ENCODE results near the gene C1orf94. TPM values are rescaled to one million over a fixed set of nuclear protein-coding genes. Genes with fewer than 3 reads are reported as not detected.

The C1orf94 gene
- polyA plus RNA-seq, 1 of the 3 experiments (the other 2 are of a cell fraction) = not detected

DNA sequence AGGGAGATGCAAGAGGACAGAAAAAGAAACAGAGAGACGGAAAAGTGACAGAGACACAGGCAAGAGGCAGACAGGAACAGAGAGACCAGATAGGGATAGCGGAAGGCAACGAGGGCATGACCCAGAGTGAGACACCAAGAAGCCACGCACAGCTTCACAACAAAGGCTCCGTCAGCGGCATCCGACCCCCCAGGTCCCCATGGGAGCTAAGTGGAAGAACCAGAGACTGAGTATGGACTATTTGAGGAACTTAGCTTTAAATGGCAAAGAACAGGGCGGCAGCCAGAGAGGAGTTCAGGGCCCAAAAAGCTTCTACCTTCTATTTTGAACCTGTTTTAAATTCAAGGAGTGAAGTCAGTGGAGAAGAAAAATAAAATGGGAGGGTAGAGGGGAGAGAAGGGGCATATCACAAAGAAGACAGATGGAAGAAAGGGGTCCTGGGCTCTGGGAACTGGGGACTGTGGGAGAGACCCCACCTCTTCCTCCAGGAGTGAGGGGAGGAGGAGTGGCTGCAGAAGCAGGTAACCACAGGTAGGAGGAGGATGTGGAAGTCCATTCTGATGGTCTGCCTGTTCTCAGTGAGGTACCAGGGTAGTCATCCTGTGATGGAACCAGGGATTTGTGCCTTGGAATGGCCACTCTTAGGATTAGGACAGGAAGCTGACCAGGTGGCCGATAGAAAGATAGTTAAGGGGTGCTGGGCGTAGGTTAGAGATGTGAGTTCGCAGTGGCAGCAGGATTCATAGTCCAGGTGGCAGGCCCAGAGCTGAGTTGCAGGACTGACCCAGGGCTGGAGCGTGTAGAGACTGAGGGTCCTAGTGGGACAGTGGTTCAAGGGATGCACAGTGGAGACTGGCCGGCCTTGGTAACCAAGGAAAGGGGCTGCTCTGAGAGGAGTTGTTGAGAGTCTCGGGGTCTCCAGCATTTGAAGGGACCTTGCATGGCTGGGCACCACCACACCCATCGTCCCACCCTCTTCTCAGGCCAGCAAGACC lies 49.4 kb upstream of the C1orf94 start:
- H3K27me3 ChIP-seq (ENCODE audit: insufficient read depth) = no peaks in the 10 kb centered on the region
- no peak overlapping the region for H3K4me2 ChIP-seq
- H3K4me1 ChIP-seq (ENCODE audit: control insufficient read depth in 1 of 2, insufficient read depth in 2 of 2, low read depth in 1 of 2, low read length in 1 of 2) = no peaks in the 10 kb centered on the region
- no peak overlapping the region for H3K4me3 ChIP-seq (ENCODE audit: low read depth in 2 of 2, low read length in 1 of 2)
- H3K79me2 ChIP-seq (ENCODE audit: insufficient read depth) = no peaks in the 10 kb centered on the region
- no peak overlapping the region for H3K27ac ChIP-seq (ENCODE audit: low read depth in 2 of 2, low read length in 1 of 2)
- ChIA-PET CTCF (interaction anchor here (0.6 kb wide), 1 partner anchor 36 kb away, joined by 3 read pairs; no protein-coding TSS in a partner anchor), POLR2A (no interaction called here)
- no peak for DNase-seq
- H3K9me2 ChIP-seq = no peaks in the 10 kb centered on the region
- no peaks in the 10 kb centered on the region for H3K9me3 ChIP-seq
- H2AFZ ChIP-seq (ENCODE audit: low read depth) = no peak overlapping the region
- H4K20me1 ChIP-seq (ENCODE audit: insufficient read depth) = no peaks in the 10 kb centered on the region
- no peaks in the 10 kb centered on the region for H3F3A ChIP-seq (replicated peaks; ENCODE audit: insufficient read depth)
- no peaks in the 10 kb centered on the region for H3K36me3 ChIP-seq (replicated peaks in 1 of 2; ENCODE audit: control insufficient read depth in 1 of 2, insufficient read depth in 2 of 2, low read length in 1 of 2)
- H3K9ac ChIP-seq = no peak overlapping the region
- TF ChIP-seq TCF12 (IDR thresholded peaks at IDR 0.05) (no peak), IRF3 (IDR thresholded peaks at IDR 0.05; ENCODE audit: low read depth, low read length) (no peak), FOSL2 (IDR thresholded peaks at IDR 0.05; ENCODE audit: borderline replicate concordance, low read depth) (no peak), MXI1 (IDR thresholded peaks at IDR 0.05; ENCODE audit: low read depth, low read length) (no peak)
- 40% methylated on average over 15 of the region's 15 CpGs for WGBS (ENCODE audit: low lambda C conversion rate)

DNA sequence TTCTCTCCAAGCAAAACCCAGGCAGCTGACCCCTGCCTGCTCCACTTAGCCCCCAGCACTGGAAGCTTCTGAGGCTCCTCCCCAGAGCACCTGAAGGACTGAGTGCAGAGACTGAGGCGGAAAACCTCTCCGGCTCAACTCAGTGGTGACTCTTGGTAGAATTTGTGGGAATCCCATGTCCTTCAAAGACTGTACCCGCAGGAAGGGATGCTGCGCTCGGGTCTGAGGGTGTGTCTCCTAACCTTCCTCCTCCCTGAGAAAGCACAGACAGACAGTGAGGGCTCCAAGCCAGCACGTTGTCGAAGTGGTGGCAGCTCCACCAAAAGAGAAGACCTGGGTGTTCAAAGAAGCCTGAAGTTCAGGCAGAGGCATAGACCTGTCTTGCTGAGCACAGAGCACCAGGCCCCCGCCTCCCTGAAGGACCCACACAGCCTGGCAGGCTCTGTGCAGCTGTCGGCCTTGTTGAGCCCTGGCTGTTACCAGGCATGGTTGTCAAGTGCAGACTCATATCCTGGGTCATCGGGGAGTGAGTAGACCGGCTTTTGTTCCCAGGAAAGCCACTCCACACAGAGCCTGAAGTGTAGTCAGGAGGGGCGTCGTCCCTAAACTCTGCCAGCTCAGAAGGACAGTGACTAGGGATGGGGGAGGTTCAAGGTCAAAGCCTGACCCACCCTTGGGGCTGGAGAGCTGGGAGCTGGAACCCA lies 48.4 kb upstream of the C1orf94 start:
- no peak for DNase-seq
- POLR2A ChIA-PET = no interaction called here
- Histone ChIP-seq H3K4me1 (ENCODE audit: control insufficient read depth in 1 of 2, insufficient read depth in 2 of 2, low read depth in 1 of 2, low read length in 1 of 2) (no peaks in the 10 kb centered on the region), H2AFZ (ENCODE audit: low read depth) (no peak overlapping the region), H3K4me3 (ENCODE audit: low read depth in 2 of 2, low read length in 1 of 2) (no peak overlapping the region), H3K36me3 (replicated peaks in 1 of 2; ENCODE audit: control insufficient read depth in 1 of 2, insufficient read depth in 2 of 2, low read length in 1 of 2) (no peaks in the 10 kb centered on the region), H3K27ac (ENCODE audit: low read depth in 2 of 2, low read length in 1 of 2) (no peak overlapping the region), H3K9me3 (no peaks in the 10 kb centered on the region), H3K27me3 (ENCODE audit: insufficient read depth) (no peaks in the 10 kb centered on the region), H3F3A (replicated peaks; ENCODE audit: insufficient read depth) (no peaks in the 10 kb centered on the region), H3K4me2 (no peak overlapping the region), H4K20me1 (ENCODE audit: insufficient read depth) (no peaks in the 10 kb centered on the region), H3K9ac (no peak overlapping the region), H3K79me2 (ENCODE audit: insufficient read depth) (no peaks in the 10 kb centered on the region), H3K9me2 (no peaks in the 10 kb centered on the region)
- TF ChIP-seq EP300 (IDR thresholded peaks at IDR 0.05; ENCODE audit: borderline replicate concordance in 1 of 2, low read depth in 1 of 2, low read length in 1 of 2) (no peak), IRF3 (IDR thresholded peaks at IDR 0.05; ENCODE audit: low read depth, low read length) (no peak), RCOR1 (IDR thresholded peaks at IDR 0.05; ENCODE audit: low read length) (no peak), RXRA (IDR thresholded peaks at IDR 0.05; ENCODE audit: borderline replicate concordance, low read depth) (no peak), ZBTB33 (IDR thresholded peaks at IDR 0.05; ENCODE audit: borderline replicate concordance, low read depth) (no peak), RFX5 (IDR thresholded peaks at IDR 0.05; ENCODE audit: low read length) (no peak), TCF12 (IDR thresholded peaks at IDR 0.05) (no peak), JUND (IDR thresholded peaks at IDR 0.05) (no peak), USF1 (IDR thresholded peaks at IDR 0.05; ENCODE audit: borderline replicate concordance, low read depth) (no peak)
- WGBS (ENCODE audit: low lambda C conversion rate) = 60% methylated on average over 7 of the region's 13 CpGs
- CTCF ChIA-PET = interaction anchor here (1.7 to 2.2 kb wide), 2 partner anchors 14 to 16 kb away, joined by 7 to 9 read pairs; no protein-coding TSS in a partner anchor
